ENCODE results near the gene PALLD.

GRCh38 chr4:168825975-168826374 lies 329.1 kb downstream of the PALLD start:
- TF ChIP-seq EZH2phosphoT487 (IDR thresholded peaks at IDR 0.05; ENCODE audit: insufficient read depth, low read depth) (no peak), EZH2 (IDR thresholded peaks at IDR 0.05; ENCODE audit: insufficient read depth, poor library complexity, severe bottlenecking) (no peak)

All from GM23248 (cell line).